H1 (cell line): ENCODE measurements around the gene CHMP1B. TPM values are rescaled to one million over a fixed set of nuclear protein-coding genes. Genes with fewer than 3 reads are reported as not detected.
A peak's percentile ranks its signal among the peaks of the same experiment; 100 is the strongest.

ENCODE experiments used
- CTCF ChIA-PET: fragments of 300-600 bp; sonication (Branson Sonifier 250); formaldehyde crosslinking; loops from one replicate; lab custom pipeline; 2021; ENCODE audit not compliant: partially characterized antibody; lab: Charles Lee
- POLR2A ChIA-PET: fragments of 300-600 bp; sonication (Branson Sonifier 250); formaldehyde crosslinking; loops from one replicate; lab custom pipeline; 2021; ENCODE audit warnings: inconsistent platforms; ENCODE audit not compliant: partially characterized antibody; lab: Charles Lee
- DNase-seq, 2 experiments: peaks; one replicate each; pipeline versions ENCODE4 v3.0.0 to v3.0.0-alpha.2; 2010 to 2022; ENCODE audit warnings: low spot score in 2 of 2, low read depth in 1 of 2, mixed read lengths in 1 of 2
- FAIRE-seq: peaks from 2 replicates; lab custom pipeline; 2011; peaks lifted over from hg19 to GRCh38; lab: Jason Lieb, UNC
- H2AFZ ChIP-seq: 2 replicates; pipeline ENCODE4 v1.8.1; 2012; ENCODE audit warnings: low read length, inconsistent platforms
- H2AK5ac ChIP-seq: 2 replicates; pipeline ENCODE4 v1.6.1; 2013; ENCODE audit warnings: low read depth, low read length
- H2BK120ac ChIP-seq: replicated peaks from 2 replicates; pipeline ENCODE3; 2013; ENCODE audit warnings: low read depth, low read length, inconsistent platforms
- H2BK12ac ChIP-seq: 2 replicates; pipeline ENCODE4 v1.6.1; 2013; ENCODE audit warnings: low read depth, low read length
- H2BK15ac ChIP-seq: 2 replicates; pipeline ENCODE4 v1.6.1; 2013; ENCODE audit warnings: low read length
- H2BK20ac ChIP-seq: 2 replicates; pipeline ENCODE4 v1.6.1; 2013; ENCODE audit warnings: low read length
- H2BK5ac ChIP-seq: 2 replicates; pipeline ENCODE4 v1.6.1; 2013; ENCODE audit warnings: low read depth, low read length
- H3K14ac ChIP-seq: 2 replicates; pipeline ENCODE4 v1.6.1; 2013; ENCODE audit warnings: inconsistent platforms; ENCODE audit not compliant: insufficient read length
- H3K18ac ChIP-seq: 2 replicates; pipeline ENCODE4 v1.6.1; 2013; ENCODE audit warnings: low read length; ENCODE audit errors: extremely low read depth
- H3K23ac ChIP-seq: 2 replicates; pipeline ENCODE4 v1.6.1; 2013; ENCODE audit warnings: inconsistent platforms; ENCODE audit not compliant: insufficient read length
- H3K23me2 ChIP-seq: 2 replicates; pipeline ENCODE4 v1.6.1; 2013; ENCODE audit warnings: low read depth, low read length
- H3K27ac ChIP-seq: 2 replicates; pipeline ENCODE4 v1.6.1; 2011; ENCODE audit warnings: low read depth, low read length, inconsistent platforms
- H3K27me3 ChIP-seq, 4 experiments: replicated peaks in 1 of 4; 1 replicate in 1 of 4; 2 replicates in 3 of 4; pipeline versions ENCODE4 v1.6.1 to v1.8.1; 2011 to 2013; ENCODE audit warnings: low read length in 3 of 4, mild to moderate bottlenecking in 3 of 4, inconsistent platforms in 2 of 4, mixed read lengths in 2 of 4, moderate library complexity in 1 of 4; ENCODE audit not compliant: control insufficient read depth in 3 of 4, insufficient read depth in 3 of 4; ENCODE audit errors: extremely low read depth in 1 of 4
- H3K36me3 ChIP-seq, 4 experiments: 2 replicates each; pipeline versions ENCODE4 v1.6.1 to v1.8.1; 2011 to 2013; ENCODE audit warnings: mild to moderate bottlenecking in 4 of 4, low read length in 3 of 4, moderate library complexity in 2 of 4, control low read depth in 1 of 4, inconsistent platforms in 1 of 4; ENCODE audit not compliant: insufficient read depth in 4 of 4, control insufficient read depth in 2 of 4
- H3K4ac ChIP-seq: replicated peaks from 2 replicates; pipeline ENCODE3; 2013; ENCODE audit warnings: low read length, low read depth, mixed read lengths, inconsistent platforms; ENCODE audit not compliant: insufficient read length
- H3K4me1 ChIP-seq, 4 experiments: replicated peaks in 1 of 4; 1 replicate in 1 of 4; 2 replicates in 3 of 4; pipeline versions ENCODE4 v1.6.1 to v1.8.1; 2011 to 2013; ENCODE audit warnings: low read length in 3 of 4, inconsistent platforms in 2 of 4, mixed read lengths in 1 of 4; ENCODE audit not compliant: insufficient read depth in 4 of 4, control insufficient read depth in 3 of 4
- H3K4me2 ChIP-seq, 2 experiments: 2 replicates each; pipeline versions ENCODE4 v1.6.1 to v1.8.1; 2011 to 2013; ENCODE audit warnings: low read depth in 2 of 2, low read length in 2 of 2, control low read depth in 1 of 2, inconsistent platforms in 1 of 2, mild to moderate bottlenecking in 1 of 2; ENCODE audit not compliant: insufficient read depth in 1 of 2
- H3K4me3 ChIP-seq, 4 experiments: fragments of 200-600, 300-600 bp in 1 of 4; sonication (generic), shearing (Covaris generic), sonication (Bioruptor Twin) in 1 of 4; 2 replicates each; pipeline versions ENCODE4 v1.5.1 to v1.8.1; 2011 to 2016; ENCODE audit warnings: low read length in 4 of 4, low read depth in 3 of 4, control low read depth in 2 of 4, inconsistent platforms in 2 of 4, mild to moderate bottlenecking in 2 of 4, mixed read lengths in 1 of 4, moderate library complexity in 1 of 4; ENCODE audit not compliant: insufficient read depth in 2 of 4; ENCODE audit errors: extremely low read depth in 1 of 4
- H3K56ac ChIP-seq: replicated peaks from 2 replicates; pipeline ENCODE3; 2013; ENCODE audit warnings: low read depth, mild to moderate bottlenecking, mixed read lengths, low read length, inconsistent platforms; ENCODE audit not compliant: insufficient read length
- H3K79me1 ChIP-seq: 2 replicates; pipeline ENCODE4 v1.6.1; 2013; ENCODE audit warnings: low read depth, low read length, control low read depth
- H3K79me2 ChIP-seq, 2 experiments: 2 replicates each; pipeline versions ENCODE4 v1.6.1 to v1.8.1; 2012 to 2013; ENCODE audit warnings: low read length in 2 of 2, mild to moderate bottlenecking in 2 of 2, inconsistent platforms in 1 of 2; ENCODE audit not compliant: insufficient read depth in 2 of 2, control insufficient read depth in 1 of 2
- H3K9ac ChIP-seq, 4 experiments: replicated peaks in 1 of 4; 1 replicate in 1 of 4; 2 replicates in 3 of 4; pipeline versions ENCODE4 v1.6.1 to v1.8.1; 2011 to 2013; ENCODE audit warnings: low read depth in 3 of 4, low read length in 3 of 4, control low read depth in 2 of 4, mild to moderate bottlenecking in 2 of 4, moderate library complexity in 2 of 4, inconsistent platforms in 1 of 4; ENCODE audit errors: extremely low read depth in 1 of 4
- H3K9me3 ChIP-seq, 2 experiments: 2 replicates each; pipeline versions ENCODE4 v1.6.1 to v1.8.1; 2012 to 2013; ENCODE audit warnings: mild to moderate bottlenecking in 2 of 2, moderate library complexity in 2 of 2, control low read depth in 1 of 2, inconsistent platforms in 1 of 2, low read depth in 1 of 2, low read length in 1 of 2, mixed read lengths in 1 of 2; ENCODE audit not compliant: insufficient read depth in 2 of 2
- H4K20me1 ChIP-seq, 2 experiments: replicated peaks in 1 of 2; 2 replicates each; pipeline versions ENCODE3 to v1.8.1; 2011 to 2013; ENCODE audit warnings: inconsistent platforms in 2 of 2, low read length in 2 of 2, mild to moderate bottlenecking in 1 of 2; ENCODE audit not compliant: insufficient read depth in 2 of 2, control insufficient read depth in 1 of 2
- H4K5ac ChIP-seq: 2 replicates; pipeline ENCODE4 v1.6.1; 2013; ENCODE audit warnings: low read length, low read depth, mixed read lengths, inconsistent platforms; ENCODE audit not compliant: insufficient read length
- H4K8ac ChIP-seq: 2 replicates; pipeline ENCODE4 v1.8.0; 2013; ENCODE audit warnings: mild to moderate bottlenecking, moderate library complexity, low read length, inconsistent platforms; ENCODE audit not compliant: insufficient read depth; ENCODE audit errors: extremely low read depth
- H4K91ac ChIP-seq: replicated peaks from 2 replicates; pipeline ENCODE3; 2013; ENCODE audit warnings: low read length, mixed read lengths, inconsistent platforms; ENCODE audit not compliant: insufficient read length
- BACH1 ChIP-seq: IDR thresholded peaks from 2 replicates; pipeline ENCODE4 v1.6.1; 2012; ENCODE audit warnings: low read length, improper control_type of control experiment
- BCL11A ChIP-seq, 2 experiments: IDR thresholded peaks; one replicate each; pipeline ENCODE4 v1.6.1; 2011; ENCODE audit warnings: low read depth in 2 of 2, low read length in 2 of 2, mild to moderate bottlenecking in 2 of 2
- CREB1 ChIP-seq: IDR thresholded peaks from 2 replicates; pipeline ENCODE4 v1.6.1; 2012; ENCODE audit warnings: inconsistent platforms
- CTBP2 ChIP-seq: IDR thresholded peaks from 2 replicates; pipeline ENCODE4 v1.7.0; 2011; ENCODE audit warnings: borderline replicate concordance, mild to moderate bottlenecking, moderate library complexity, mixed read lengths, low read length; ENCODE audit not compliant: insufficient read depth, insufficient read length
- JUND ChIP-seq: IDR thresholded peaks from 2 replicates; pipeline ENCODE4 v1.6.1; 2011; ENCODE audit warnings: mild to moderate bottlenecking, improper control_type of control experiment, low read length
- RXRA ChIP-seq: IDR thresholded peaks from 2 replicates; pipeline ENCODE4 v1.6.1; 2011; ENCODE audit warnings: low read depth, mild to moderate bottlenecking, low read length, moderate library complexity; ENCODE audit not compliant: insufficient read depth
- SP2 ChIP-seq: IDR thresholded peaks from 2 replicates; pipeline ENCODE4 v1.6.1; 2012; ENCODE audit warnings: mild to moderate bottlenecking, low read length, inconsistent platforms
- SRF ChIP-seq: IDR thresholded peaks from 2 replicates; pipeline ENCODE4 v1.6.1; 2011; ENCODE audit warnings: mild to moderate bottlenecking, low read depth, low read length, moderate library complexity
- WGBS, 2 experiments: shearing (Covaris generic) in 1 of 2; methylation state at CpG; one replicate each; pipeline versions ENCODE4 v1.1.6 to v1.1.7; 2013 to 2015; ENCODE audit warnings: low lambda C conversion rate in 2 of 2, mixed read lengths in 2 of 2, inconsistent platforms in 1 of 2, low coverage in 1 of 2, missing lambda C conversion rate in 1 of 2; ENCODE audit not compliant: insufficient replicate concordance in 2 of 2, insufficient coverage in 1 of 2, insufficient read length in 1 of 2; ENCODE audit errors: extremely low coverage in 1 of 2, missing lambda C conversion rate in 1 of 2; 5-methylcytosine and 5-hydroxymethylcytosine counted together
- polyA plus RNA-seq, 7 experiments: library from polyadenylated mRNA; depleted of rRNA in 3 of 7; stranded (reverse) in 5 of 7; unstranded in 2 of 7; fragments of >200 nt in 5 of 7; fragments of 200-250 nt in 2 of 7; gene quantifications; 1 replicate in 5 of 7; 2 replicates in 1 of 7; 4 replicates in 1 of 7; pipeline versions ENCODE4 v1.2.1 to v1.2.3, GENCODE V29; 2011 to 2013; ENCODE audit warnings: missing spikeins in 2 of 7, mixed read lengths in 2 of 7
- total RNA-seq: library from RNA; stranded (reverse); fragmentation: NEBNext Ultra II Directional; extraction: Animal tissue kit (Norgen Biotek cat#: 25700); gene quantifications from 2 replicates; pipeline ENCODE4 v1.2.1, GENCODE V29; 2021
- TF ChIP-seq, protein P1 (sequence below): IDR thresholded peaks from 2 replicates; pipeline ENCODE4 v1.6.1; 2012; ENCODE audit warnings: inconsistent platforms
- TF ChIP-seq, protein P2 (sequence below), 3 experiments: IDR thresholded peaks; 1 replicate in 2 of 3; 2 replicates in 1 of 3; pipeline versions ENCODE4 v1.5.1 to v1.6.1; 2011; ENCODE audit warnings: low read length in 3 of 3, mild to moderate bottlenecking in 3 of 3, inconsistent platforms in 2 of 3, low read depth in 1 of 3, moderate library complexity in 1 of 3; ENCODE audit not compliant: insufficient read depth in 1 of 3; ENCODE audit errors: control extremely low read depth in 1 of 3

CHMP1B gene
- total and polyA plus RNA-seq, 2 of the 8 experiments (the other 6 are each of a cell fraction or from before 2014, with no cell fraction given): 30.5 to 43.2 TPM

DNA sequence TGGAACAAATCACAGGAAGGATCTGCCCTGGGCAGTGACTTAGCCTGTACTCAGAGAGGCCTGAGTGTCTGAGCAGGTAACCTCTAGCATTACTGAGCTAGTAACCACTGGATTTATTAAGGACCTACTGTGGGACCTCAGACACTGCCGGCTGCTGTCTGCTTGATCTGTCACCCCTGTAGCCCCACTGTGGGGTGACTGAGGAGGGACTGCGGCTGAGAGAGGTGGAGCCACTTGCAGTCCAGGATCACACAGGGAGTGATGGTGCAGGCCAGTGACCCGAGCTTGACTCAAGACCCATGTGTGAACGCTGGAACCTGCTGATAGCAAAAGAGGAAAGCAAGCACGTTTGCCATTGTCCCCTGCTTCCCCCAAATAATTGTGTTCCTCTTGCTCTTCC, 15.6 kb downstream of the CHMP1B start:
- Histone ChIP-seq H4K8ac (peak overlapping the region; percentile 62; the same call in 1 of the 2 replicates), H3K23ac (no peak overlapping the region), H3K4ac (peak overlapping the region; percentile 97), H3K4me2 (no peak overlapping the region), H4K5ac (no peak overlapping the region), H3K9me3 (no peaks in the 10 kb centered on the region), H2BK20ac (0 out of 2 replicates have a peak overlapping the region, but pooled peaks have one; percentile 48), H3K79me1 (no peaks in the 10 kb centered on the region), H3K23me2 (peaks cover 1% of the 10 kb centered on the region; the same call in 1 of the 2 replicates), H3K36me3 (0 out of 8 replicates have a peak, but pooled peaks cover 0 to 2% (median 0%) of the 10 kb centered on the region in 4 experiments), H2BK5ac (0 out of 2 replicates have a peak overlapping the region, but pooled peaks have one; percentile 7), H2BK120ac (no peak overlapping the region), H3K4me3 (no peak overlapping the region), H2BK12ac (no peak overlapping the region), H3K79me2 (no peaks in the 10 kb centered on the region), H3K18ac (no peak overlapping the region), H2AK5ac (no peak overlapping the region), H3K14ac (no peak overlapping the region), H2AFZ (no peak overlapping the region), H3K9ac (no peak overlapping the region; a peak in 1 of 7 replicates), H3K27me3 (no peaks in the 10 kb centered on the region), H3K56ac (no peak overlapping the region), H3K27ac (no peak overlapping the region), H3K4me1 (peaks cover 0 to 3% (median 0%) of the 10 kb centered on the region in 4 experiments; a peak in 2 of 7 replicates), H2BK15ac (no peak overlapping the region), H4K20me1 (no peaks in the 10 kb centered on the region), H4K91ac (peak overlapping the region; percentile 55)
- FAIRE-seq (no peak), DNase-seq (no peak)
- 85% methylated on average over 5 of the region's 5 CpGs; no CpG with 5 or more reads in 1 of the 2 experiments for WGBS, 2 experiments
- ChIA-PET POLR2A (no interaction called here), CTCF (interaction anchor here (1.0 to 1.4 kb wide), 2 partner anchors 134 to 212 kb away, joined by 3 read pairs; no protein-coding TSS in a partner anchor)
- TF ChIP-seq SP2: no peak
- TF ChIP-seq CTBP2: no peak
- no peak for TF ChIP-seq JUND
- no peak for TF ChIP-seq SRF
- TF ChIP-seq RXRA: no peak
- no peak for TF ChIP-seq BCL11A (IDR thresholded peaks at IDR 0.05; ENCODE audit: low read depth in 2 of 2, low read length in 2 of 2)
- TF ChIP-seq, protein P1, sequence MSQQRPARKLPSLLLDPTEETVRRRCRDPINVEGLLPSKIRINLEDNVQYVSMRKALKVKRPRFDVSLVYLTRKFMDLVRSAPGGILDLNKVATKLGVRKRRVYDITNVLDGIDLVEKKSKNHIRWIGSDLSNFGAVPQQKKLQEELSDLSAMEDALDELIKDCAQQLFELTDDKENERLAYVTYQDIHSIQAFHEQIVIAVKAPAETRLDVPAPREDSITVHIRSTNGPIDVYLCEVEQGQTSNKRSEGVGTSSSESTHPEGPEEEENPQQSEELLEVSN: no peak
- TF ChIP-seq BACH1: no peak
- no peak for TF ChIP-seq CREB1
- TF ChIP-seq, protein P2, sequence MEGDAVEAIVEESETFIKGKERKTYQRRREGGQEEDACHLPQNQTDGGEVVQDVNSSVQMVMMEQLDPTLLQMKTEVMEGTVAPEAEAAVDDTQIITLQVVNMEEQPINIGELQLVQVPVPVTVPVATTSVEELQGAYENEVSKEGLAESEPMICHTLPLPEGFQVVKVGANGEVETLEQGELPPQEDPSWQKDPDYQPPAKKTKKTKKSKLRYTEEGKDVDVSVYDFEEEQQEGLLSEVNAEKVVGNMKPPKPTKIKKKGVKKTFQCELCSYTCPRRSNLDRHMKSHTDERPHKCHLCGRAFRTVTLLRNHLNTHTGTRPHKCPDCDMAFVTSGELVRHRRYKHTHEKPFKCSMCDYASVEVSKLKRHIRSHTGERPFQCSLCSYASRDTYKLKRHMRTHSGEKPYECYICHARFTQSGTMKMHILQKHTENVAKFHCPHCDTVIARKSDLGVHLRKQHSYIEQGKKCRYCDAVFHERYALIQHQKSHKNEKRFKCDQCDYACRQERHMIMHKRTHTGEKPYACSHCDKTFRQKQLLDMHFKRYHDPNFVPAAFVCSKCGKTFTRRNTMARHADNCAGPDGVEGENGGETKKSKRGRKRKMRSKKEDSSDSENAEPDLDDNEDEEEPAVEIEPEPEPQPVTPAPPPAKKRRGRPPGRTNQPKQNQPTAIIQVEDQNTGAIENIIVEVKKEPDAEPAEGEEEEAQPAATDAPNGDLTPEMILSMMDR (IDR thresholded peaks at IDR 0.05; ENCODE audit: control extremely low read depth in 1 of 3, insufficient read depth in 1 of 3, low read depth in 1 of 3, low read length in 3 of 3): no peak
